PC-9 (cell line): Measurements from ENCODE around the gene THY1. TPM values are rescaled to one million over a fixed set of nuclear protein-coding genes. Genes with fewer than 3 reads are reported as not detected.

Source experiments
- BruUV-seq: library from RNA; stranded (reverse); fragments of 400-500 nt; replicated peaks from 2 replicates; lab custom pipeline; 2021; lab: Mats Ljungman, UMichigan
- CTCF ChIA-PET: fragments of 300-600 bp; sonication (Branson Sonifier 250); formaldehyde crosslinking; loops from one replicate; lab custom pipeline; 2022; ENCODE audit warnings: antibody characterized with exemption; lab: Charles Lee
- POLR2A ChIA-PET: fragments of 300-600 bp; sonication (Branson Sonifier 250); formaldehyde crosslinking; loops from one replicate; lab custom pipeline; 2022; ENCODE audit warnings: antibody characterized with exemption; ENCODE audit not compliant: unreplicated experiment; lab: Charles Lee
- DNase-seq, 2 experiments: peaks; one replicate each; pipeline versions ENCODE4 v3.0.0 to v3.0.0-alpha.2; 2015 to 2022; ENCODE audit warnings: mixed read lengths in 1 of 2
- H2AFZ ChIP-seq: fragments of 200-600 bp; sonication (generic); 2 replicates; pipeline ENCODE4 v1.8.1; 2017; ENCODE audit warnings: antibody characterized with exemption
- H3F3A ChIP-seq: fragments of 200-600 bp; sonication (generic); 2 replicates; pipeline ENCODE4 v1.8.1; 2017; ENCODE audit warnings: antibody characterized with exemption, mild to moderate bottlenecking, low read depth; ENCODE audit not compliant: insufficient read depth
- H3K27ac ChIP-seq: fragments of 200-600 bp; sonication (generic); 2 replicates; pipeline ENCODE4 v1.6.1; 2016; ENCODE audit warnings: mixed run types
- H3K27me3 ChIP-seq: fragments of 200-600 bp; sonication (generic); 2 replicates; pipeline ENCODE4 v1.6.1; 2016; ENCODE audit warnings: low read depth, mixed run types; ENCODE audit not compliant: insufficient read depth
- H3K36me3 ChIP-seq: fragments of 200-600 bp; sonication (generic); 2 replicates; pipeline ENCODE4 v1.6.1; 2016; ENCODE audit warnings: low read depth, mixed run types
- H3K4me1 ChIP-seq: fragments of 200-600 bp; sonication (generic); replicated peaks from 2 replicates; pipeline ENCODE4 v1.6.1; 2016; ENCODE audit warnings: mixed run types; ENCODE audit not compliant: insufficient read depth
- H3K4me2 ChIP-seq: fragments of 200-600 bp; sonication (generic); 2 replicates; pipeline ENCODE4 v1.6.1; 2017; ENCODE audit warnings: mixed run types
- H3K4me3 ChIP-seq: fragments of 200-600 bp; sonication (generic); 2 replicates; pipeline ENCODE4 v1.6.1; 2016; ENCODE audit warnings: mixed run types
- H3K79me2 ChIP-seq: fragments of 200-600 bp; sonication (generic); 2 replicates; pipeline ENCODE4 v1.6.1; 2017; ENCODE audit warnings: low read depth, mixed run types
- H3K9me2 ChIP-seq: fragments of 200-600 bp; sonication (generic); 2 replicates; pipeline ENCODE4 v1.8.1; 2017; ENCODE audit warnings: mild to moderate bottlenecking; ENCODE audit not compliant: insufficient read depth
- H3K9me3 ChIP-seq: fragments of 200-600 bp; sonication (generic); 2 replicates; pipeline ENCODE4 v1.8.1; 2016; ENCODE audit warnings: low read depth; ENCODE audit not compliant: insufficient read depth
- H4K20me1 ChIP-seq: fragments of 200-600 bp; sonication (generic); 2 replicates; pipeline ENCODE4 v1.8.1; 2017; ENCODE audit not compliant: insufficient read depth
- CTCF ChIP-seq: fragments of 200-600 bp; sonication (generic); conservative IDR thresholded peaks from 2 replicates; pipeline ENCODE4 v1.6.1; 2017; ENCODE audit warnings: mixed run types, antibody characterized with exemption, mild to moderate bottlenecking, moderate library complexity
- EZH2 ChIP-seq: fragments of 200-600 bp; sonication (generic); IDR thresholded peaks from 2 replicates; pipeline ENCODE4 v1.8.0; 2017; ENCODE audit warnings: antibody characterized with exemption, low read depth
- intact Hi-C: fragments of 100-400 bp; cut with micrococcal nuclease; formaldehyde crosslinking; loops from one replicate; pipeline ENCODE4 v1.10.0; 2022; ENCODE audit not compliant: unreplicated experiment
- total RNA-seq: library from RNA; stranded (reverse); gene quantifications from 2 replicates; pipeline ENCODE4 v1.2.3, GENCODE V29; 2021

The THY1 gene
- total RNA-seq, 1 experiment from 2014 or later = not detected

- H3K4me1 ChIP-seq = no peaks in the 10 kb centered on the region
- no peak for DNase-seq
- no TSS peak for BruUV-seq
- no peak for TF ChIP-seq CTCF
- no peak for TF ChIP-seq EZH2
- H3K79me2 ChIP-seq = no peaks in the 10 kb centered on the region
- H3K9me3 ChIP-seq = no peaks in the 10 kb centered on the region
- no peak overlapping the region for H3K4me2 ChIP-seq
- no peaks in the 10 kb centered on the region for H3F3A ChIP-seq
- ChIA-PET CTCF (no interaction called here), POLR2A (interaction anchor here (0.5 kb wide), 1 partner anchor 638 kb away, joined by 6 read pairs; no protein-coding TSS in a partner anchor)
- H3K9me2 ChIP-seq = no peaks in the 10 kb centered on the region
- no peaks in the 10 kb centered on the region for H3K36me3 ChIP-seq
- H2AFZ ChIP-seq = no peak overlapping the region
- H3K27me3 ChIP-seq = no peaks in the 10 kb centered on the region
- no peaks in the 10 kb centered on the region for H4K20me1 ChIP-seq
- H3K4me3 ChIP-seq = no peak overlapping the region
- no peak overlapping the region for H3K27ac ChIP-seq
- intact Hi-C loops = no loop called here
These were observed 24.8 kb upstream of the THY1 start for GRCh38 chr11:119447664-119448242.

- no peak overlapping the region for H2AFZ ChIP-seq
- H3F3A ChIP-seq = no peaks in the 10 kb centered on the region
- H3K27me3 ChIP-seq = no peaks in the 10 kb centered on the region
- H3K79me2 ChIP-seq = no peaks in the 10 kb centered on the region
- BruUV-seq = no TSS peak
- ChIA-PET CTCF (no interaction called here), POLR2A (interaction anchor here (0.5 kb wide), 1 partner anchor 637 kb away, joined by 6 read pairs; no protein-coding TSS in a partner anchor)
- H3K4me1 ChIP-seq = no peaks in the 10 kb centered on the region
- H3K9me3 ChIP-seq = no peaks in the 10 kb centered on the region
- DNase-seq = no peak
- no peak overlapping the region for H3K4me3 ChIP-seq
- no peak overlapping the region for H3K4me2 ChIP-seq
- no peaks in the 10 kb centered on the region for H4K20me1 ChIP-seq
- no peak overlapping the region for H3K27ac ChIP-seq
- TF ChIP-seq CTCF (no peak), EZH2 (no peak)
- H3K36me3 ChIP-seq = no peaks in the 10 kb centered on the region
- H3K9me2 ChIP-seq = no peaks in the 10 kb centered on the region
- intact Hi-C loops = no loop called here
These were observed 24.1 kb upstream of the THY1 start for GRCh38 chr11:119446871-119447663.

- no TSS peak for BruUV-seq
- H3K9me2 ChIP-seq = no peaks in the 10 kb centered on the region
- H3F3A ChIP-seq = no peaks in the 10 kb centered on the region
- H3K27me3 ChIP-seq = no peaks in the 10 kb centered on the region
- H3K27ac ChIP-seq = no peak overlapping the region
- intact Hi-C loops = no loop called here
- no peak overlapping the region for H3K4me2 ChIP-seq
- no peaks in the 10 kb centered on the region for H3K4me1 ChIP-seq
- H2AFZ ChIP-seq = no peak overlapping the region
- ChIA-PET CTCF (no interaction called here), POLR2A (no interaction called here)
- no peak for TF ChIP-seq EZH2
- no peak for TF ChIP-seq CTCF
- DNase-seq = no peak
- H3K9me3 ChIP-seq = no peaks in the 10 kb centered on the region
- H4K20me1 ChIP-seq = no peaks in the 10 kb centered on the region
- no peaks in the 10 kb centered on the region for H3K36me3 ChIP-seq
- no peaks in the 10 kb centered on the region for H3K79me2 ChIP-seq
- H3K4me3 ChIP-seq = no peak overlapping the region
These were observed 23.5 kb upstream of the THY1 start for GRCh38 chr11:119446434-119446833.
